Fibroblast of skin of right biceps (primary cell): ENCODE results near the gene PTRHD1.
A peak's percentile ranks its signal among the peaks of the same experiment; 100 is the strongest.
"Not testable (repeated sequence)": the region's sequence is repeated elsewhere in the genome, so short reads cannot be mapped to it uniquely, and the experiment has no call there.

Experiments
- DNase-seq: peaks from one replicate; pipeline ENCODE4 v3.0.0-alpha.2; 2013

The PTRHD1 gene

DNA sequence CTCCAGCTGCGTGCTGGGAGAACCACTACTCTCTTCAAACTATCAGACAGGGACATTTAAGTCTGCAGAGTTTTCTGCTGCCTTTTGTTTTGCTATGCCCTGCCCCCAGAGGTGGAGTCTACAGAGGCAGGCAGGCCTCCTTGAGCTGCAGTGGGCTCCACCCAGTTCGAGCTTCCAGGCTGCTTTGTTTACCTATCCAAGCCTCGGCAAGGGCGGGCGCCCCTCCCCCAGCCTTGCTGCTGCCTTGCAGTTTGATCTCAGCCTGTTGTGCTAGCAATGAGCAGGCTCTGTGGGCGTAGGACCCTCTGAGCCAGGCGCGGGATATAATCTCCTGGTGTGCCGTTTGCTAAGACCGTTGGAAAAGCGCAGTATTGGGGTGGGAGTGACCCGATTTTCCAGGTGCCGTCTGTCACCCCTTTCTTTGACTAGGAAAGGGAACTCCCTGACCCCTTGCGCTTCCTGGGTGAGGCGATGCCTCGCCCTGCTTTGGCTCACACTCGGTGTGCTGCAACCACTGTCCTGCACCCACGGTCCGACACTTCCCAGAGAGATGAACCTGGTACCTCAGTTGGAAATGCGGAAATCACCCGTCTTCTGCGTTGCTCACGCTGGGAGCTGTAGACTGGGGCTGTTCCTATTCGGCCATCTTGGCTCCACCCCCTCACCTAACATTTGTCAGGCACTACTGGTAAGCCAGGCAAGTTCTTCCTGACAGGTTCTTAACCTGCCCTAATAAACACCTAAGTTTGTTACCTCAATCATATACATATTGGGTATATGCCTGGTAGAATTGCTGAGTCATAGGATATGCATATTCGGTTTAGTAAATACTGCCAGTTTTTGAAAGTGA is 12.8 kb upstream of the PTRHD1 start:
- DNase-seq: not testable (repeated sequence)

DNA sequence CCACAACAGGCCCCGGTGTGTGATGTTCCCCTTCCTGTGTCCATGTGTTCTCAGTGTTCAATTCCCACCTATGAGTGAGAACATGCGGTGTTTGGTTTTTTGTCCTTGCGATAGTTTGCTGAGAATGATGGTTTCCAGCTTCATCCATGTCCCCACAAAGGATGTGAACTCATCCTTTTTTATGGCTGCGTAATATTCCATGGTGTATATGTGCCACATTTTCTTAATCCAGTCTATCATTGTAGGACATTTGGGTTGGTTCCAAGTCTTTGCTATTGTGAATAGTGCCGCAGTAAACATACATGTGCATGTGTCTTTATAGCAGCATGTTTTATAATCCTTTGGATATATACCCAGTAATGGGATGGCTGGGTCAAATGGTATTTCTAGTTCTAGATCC is 7.3 kb upstream of the PTRHD1 start:
- DNase-seq: not testable (repeated sequence)

DNA sequence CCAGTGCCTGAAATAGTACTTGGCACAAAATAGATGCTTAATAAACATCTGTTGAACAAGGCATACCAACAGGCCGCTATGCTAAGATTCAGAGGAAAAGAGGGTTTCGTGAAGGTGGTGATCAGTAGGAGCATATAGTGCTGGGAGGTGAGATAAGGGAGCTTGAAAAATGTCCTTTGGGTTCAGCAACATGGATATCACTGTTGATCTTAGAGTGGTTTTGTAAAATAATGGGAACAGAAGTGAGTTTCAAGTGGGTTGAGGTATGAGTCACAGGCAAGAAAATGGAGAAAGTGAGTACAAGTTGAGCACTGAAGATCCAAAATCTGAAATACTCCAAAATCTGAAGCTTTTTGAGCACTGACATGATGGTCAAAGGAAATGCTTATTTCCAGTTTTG is 4.5 kb upstream of the PTRHD1 start:
- DNase-seq: no peak

DNA sequence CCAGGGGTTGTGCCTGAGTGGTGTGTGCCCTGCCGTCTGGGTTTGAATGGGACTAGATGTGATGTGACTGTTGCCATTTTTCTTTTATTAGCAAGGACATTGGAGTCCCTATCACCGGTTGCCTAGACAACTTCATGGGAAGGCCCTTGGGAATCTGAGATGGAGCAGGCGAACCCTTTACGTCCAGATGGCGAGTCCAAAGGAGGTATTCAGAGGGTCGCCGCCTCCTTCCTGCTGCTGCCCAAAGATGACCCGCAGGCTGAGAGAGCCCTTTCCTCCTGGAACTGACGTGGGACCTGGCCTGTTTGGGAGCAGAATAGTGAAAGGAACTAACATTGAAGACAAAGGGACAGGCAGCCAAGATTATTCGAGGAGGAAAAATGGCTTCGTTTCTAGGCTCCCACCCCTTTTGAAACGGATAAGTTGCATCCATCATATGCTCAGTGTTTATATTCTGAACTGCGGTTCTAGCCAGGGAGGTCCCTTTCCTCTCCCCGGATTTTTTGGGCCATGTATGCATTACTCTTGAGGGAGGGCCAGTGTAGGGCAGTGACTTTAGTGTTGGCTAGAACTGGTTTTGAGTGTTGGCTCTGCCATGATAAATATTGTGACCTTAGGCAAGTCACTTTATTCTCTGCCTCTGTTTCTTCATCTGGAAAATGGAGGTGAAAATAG is 707 bp upstream of the PTRHD1 start:
- DNase-seq: peak; percentile 46

DNA sequence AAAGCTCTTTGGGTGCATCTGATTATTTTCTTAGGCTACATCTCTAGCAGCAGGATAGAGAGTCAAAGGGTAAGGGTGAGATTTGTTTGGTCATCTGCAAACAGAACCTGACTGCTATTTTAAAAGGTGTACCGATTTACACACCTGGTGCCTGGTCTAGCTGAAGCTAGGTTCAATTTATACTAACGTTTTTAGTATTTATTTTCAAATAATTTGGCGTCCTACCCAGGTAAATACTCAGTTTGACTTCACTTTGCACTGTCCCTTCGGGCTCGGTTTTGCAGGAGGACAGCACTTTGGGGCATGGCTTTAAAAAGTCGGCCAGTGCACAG is 683 bp downstream of the PTRHD1 start:
- DNase-seq: no peak

DNA sequence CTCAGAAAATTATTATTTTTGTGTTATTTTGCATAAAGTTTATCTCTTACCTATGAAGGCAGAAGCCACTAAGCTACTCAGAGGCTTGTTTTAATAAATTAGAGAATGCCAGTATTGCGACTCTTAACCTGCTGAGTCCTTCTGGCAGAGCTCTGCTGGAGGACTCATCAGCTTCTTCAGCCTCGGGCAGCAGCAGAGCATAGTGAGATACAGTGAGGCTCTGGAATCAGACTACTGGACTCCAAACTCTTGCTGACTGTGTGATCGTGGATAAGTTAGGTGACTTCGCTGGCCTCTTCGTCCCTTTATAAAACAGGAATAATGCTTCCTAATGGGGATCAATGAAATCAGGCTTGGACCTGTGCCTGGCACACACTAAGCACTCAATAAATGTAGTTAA is 1.7 kb downstream of the PTRHD1 start:
- no peak for DNase-seq

DNA sequence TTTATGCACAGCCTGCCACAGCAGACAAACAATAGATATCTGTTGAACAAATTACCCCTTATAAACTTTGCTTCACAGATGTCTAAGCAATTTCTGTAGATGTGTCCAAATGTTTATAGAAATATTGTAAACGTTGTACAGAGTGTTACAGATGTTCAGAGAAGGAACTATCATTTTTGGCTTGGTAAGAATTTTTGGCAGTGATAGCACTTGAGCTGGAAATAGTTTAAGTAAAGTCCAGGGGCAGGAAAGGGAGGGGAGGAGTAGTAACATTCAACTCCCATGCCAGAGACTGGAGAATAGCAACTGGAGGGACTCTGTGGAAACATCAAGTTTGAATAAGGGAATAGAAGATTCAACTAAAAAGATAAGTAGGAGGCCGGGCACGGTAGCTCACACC is 4.4 kb downstream of the PTRHD1 start:
- no peak for DNase-seq

DNA sequence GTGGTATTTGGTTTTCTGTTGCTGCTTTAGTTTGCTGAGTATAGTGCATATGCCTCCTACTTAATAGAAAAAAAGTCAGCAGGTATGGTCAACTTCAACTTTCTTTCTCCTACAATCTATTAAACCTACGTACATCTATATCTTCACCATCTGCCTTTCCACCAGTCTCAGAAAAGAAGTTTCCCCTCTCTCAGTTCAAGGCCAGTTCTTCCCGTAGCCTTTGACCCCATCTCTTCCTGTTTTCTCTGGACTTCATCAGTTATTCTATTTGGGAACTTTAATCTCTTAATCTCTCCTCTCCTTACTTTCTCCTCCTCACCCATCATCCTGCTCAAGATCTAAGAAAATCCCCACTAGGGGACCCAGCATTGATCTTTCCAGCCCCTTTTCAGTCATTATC is 5.7 kb downstream of the PTRHD1 start:
- no peak for DNase-seq

DNA sequence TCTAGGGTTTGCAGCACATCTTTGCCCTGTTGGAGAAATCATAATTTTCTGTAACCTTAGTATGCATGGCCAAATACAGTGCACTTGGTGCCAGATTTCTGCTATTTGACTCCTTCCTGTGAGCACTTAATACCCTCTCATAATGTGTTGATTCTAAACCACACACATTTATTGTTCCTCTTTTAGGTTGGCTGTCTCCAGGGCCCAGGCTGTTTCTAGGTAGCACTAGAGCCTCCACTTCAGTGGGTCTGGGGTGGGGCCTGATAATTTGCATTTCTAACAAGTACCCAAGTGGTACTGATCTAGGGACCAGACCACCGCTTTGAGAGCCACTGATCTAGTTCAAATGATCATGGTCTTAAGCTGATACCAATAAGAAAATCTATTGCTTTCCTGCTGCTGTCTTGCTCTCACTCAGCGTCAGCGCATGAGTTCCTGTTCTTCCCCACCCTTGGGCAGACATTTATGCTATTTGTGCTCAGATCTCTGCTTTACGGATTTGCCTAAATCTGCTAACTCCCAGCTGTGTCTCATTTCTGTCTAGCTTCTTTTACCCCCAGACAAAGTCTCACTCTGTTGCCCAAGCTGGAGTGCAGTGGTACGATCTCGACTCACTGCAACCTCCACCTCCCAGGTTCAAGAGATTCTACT is 7.4 kb downstream of the PTRHD1 start:
- no peak for DNase-seq

DNA sequence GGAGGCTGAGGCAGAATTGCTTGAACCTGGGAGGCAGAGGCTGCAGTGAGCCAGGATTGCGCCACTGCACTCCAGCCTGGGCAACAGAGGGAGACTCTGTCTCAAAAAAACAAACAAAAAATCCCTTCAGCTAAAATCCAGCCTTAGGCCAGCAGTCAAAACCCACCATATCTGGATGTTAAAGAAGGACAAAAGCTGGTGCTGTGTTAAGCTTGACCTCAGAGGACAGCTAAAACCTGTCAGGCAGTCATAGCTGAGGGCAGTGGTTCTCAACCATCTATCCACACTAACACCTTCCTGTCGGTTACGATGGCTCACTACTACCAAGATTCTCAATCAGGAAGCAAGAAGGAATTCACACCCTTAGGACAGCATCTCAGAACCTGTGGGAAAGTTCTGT is 9.6 kb downstream of the PTRHD1 start:
- DNase-seq: no peak

DNA sequence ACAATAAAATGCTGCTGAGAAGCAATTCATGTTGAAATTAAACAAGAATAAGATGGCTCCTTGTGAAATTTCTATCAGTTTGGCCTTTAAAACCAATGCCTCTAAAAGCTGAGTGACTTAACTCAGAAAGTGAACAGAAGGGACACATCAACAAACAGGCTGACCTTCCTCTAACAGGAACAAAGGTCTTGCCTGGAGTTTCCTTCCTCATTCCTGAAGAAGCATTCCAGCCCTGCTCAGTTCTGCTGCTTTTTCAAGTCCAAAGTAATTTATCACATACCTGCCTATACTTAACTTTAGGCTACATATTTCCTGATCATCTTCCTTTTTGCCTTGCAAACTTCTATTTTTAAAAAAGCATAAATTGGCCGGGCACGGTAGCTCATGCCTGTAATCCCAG is 14.1 kb downstream of the PTRHD1 start:
- no peak for DNase-seq

DNA sequence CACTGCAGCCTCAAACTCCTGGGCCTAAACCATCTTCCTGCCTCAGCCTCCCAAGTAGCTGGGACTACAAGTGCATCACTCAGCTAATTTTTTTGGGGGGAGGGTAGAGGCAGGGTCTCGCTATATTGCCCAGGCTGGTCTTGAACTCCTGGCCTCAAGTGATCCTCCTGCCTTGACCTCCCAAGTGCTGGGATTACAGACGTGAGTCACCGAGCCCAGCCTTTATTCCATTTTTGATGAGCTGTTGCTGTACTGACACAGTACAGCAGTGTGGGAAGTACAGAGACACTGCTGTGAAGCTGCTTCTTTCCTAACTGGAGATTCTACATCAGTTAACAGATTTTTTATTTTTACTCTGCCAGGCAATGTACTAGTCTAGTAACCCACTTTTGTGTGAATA is 18.8 kb downstream of the PTRHD1 start:
- DNase-seq: no peak

DNA sequence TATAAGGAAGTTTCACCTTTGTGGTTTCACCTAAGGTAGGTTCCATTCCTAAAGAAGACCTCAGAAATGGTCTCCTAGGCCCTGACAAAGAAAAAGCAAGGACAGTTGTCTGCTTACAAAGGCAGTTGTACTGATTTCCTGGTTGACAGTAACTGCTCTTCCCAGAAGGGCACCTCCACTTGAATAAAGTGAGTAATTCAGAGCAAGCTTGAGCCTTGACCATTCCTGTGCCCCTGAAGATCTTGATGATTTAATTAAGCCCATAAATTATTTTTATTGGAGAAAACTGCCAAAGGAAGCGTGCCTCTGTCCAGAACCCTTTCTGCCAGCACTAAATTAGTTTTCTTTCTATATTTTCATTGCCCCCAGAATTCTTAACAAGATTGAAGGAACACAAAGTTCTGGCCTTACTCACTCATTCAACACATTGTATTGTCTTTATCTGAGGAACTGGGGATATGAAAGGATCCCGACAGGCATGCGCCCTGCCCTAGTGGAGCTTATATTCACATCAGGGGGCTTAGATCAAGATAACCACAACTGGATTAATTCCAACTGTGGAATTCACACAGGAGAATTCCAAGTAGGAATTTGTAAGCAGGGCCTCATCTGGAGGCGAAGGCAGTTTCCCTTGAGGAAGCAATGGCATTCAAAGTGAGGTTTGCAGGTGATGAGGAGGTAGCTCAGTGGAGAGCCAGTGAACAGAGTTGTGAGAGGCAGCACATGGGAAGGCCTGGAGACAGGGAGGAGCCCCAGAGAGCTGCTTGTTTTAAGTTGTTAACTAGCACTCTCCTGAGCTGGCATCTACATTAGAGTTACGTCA is 21.2 kb downstream of the PTRHD1 start:
- DNase-seq: peak; percentile 31

DNA sequence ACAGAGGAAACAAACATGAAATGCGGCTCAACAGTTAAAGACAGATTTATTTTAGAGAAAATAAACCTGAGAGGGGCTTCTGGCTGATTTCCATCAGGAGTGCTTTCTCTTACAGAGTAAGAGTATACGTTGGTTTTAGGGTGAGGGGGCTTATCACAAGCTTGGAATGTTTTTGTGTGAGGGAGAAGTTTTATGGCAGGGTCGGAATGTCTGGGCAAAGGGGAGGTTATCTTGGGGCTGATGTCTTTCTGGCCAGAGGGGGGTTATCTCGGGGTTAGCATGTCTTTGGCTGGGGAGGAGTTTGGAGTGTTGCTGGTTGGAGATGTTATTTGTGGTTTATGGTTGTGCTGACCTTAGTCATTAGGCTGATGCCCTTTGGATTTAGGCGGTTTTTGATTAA is 22.1 kb downstream of the PTRHD1 start:
- no peak for DNase-seq

DNA sequence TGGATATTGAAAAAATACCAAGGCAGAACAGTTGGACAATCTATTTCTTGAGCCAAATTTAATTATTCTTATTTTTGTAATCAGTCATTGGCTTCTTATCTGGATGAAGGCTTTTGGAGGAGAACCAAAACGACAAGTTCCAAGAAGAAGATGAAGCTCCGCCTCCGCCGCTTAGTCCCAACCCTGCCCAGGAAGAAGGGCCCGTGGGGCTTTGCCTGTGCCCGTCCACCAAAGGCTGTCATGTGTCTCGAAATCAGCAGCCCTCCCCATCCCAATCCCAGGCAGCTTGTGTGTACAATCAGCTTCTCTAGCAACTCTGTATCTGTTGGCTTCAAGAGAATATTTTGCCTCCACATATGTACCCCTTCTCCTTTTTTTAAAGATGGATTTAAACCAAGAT is 24.6 kb downstream of the PTRHD1 start:
- no peak for DNase-seq

DNA sequence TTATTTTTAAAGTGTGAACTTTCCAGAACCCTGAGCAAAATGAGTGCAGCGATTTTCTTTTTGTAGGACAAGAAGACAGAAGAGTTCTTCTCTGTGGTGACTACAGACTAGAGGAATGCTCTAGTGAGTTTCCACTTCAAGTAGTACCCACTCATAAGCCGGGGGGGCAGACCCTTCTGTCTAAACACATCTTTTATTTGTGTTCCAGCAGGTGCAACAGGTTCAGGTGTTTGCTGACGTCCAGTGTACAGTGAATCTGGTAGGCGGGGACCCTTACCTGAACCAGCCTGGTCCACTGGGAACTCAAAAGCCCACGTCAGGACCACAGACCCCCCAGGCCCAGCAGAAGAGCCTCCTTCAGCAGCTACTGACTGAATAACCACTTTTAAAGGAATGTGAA is 25.2 kb downstream of the PTRHD1 start:
- no peak for DNase-seq

DNA sequence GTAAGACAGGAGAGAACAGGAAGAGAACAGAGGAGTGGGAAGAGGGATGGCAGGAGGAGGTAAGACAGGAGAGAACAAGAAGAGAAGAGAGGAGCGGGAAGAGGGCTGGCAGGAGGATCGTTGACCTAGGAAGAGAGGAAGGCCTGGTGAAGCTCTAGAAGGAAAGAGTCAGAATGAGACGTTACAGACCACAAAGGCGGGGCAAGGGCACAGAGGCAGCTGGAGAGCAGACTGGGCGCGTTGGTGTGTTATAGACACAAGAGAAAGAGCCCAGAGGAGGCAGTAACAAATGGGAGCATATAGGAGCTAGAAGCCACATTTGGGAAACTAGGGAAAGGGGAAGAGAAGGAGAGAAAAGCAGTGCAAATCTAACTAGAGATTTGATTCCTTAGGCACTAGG is 26.6 kb downstream of the PTRHD1 start:
- DNase-seq: no peak

DNA sequence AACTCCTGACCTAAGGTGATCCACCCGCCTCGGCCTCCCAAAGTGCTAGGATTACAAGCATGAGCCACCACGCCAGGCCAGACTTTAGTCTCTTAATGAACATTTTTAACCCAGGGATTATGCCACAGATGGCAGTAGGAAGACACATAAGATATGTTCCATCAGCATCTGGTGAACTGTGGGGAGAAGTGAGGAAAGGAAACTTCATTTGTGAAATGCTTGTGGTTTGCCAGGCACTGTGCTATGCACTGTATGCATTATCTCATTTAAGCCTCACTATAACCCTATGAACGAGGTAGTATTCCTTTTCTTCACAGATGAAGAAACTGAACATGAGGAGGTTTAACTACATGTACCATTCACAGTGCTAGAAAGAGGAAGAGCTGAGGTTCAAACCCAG is 29.3 kb downstream of the PTRHD1 start:
- no peak for DNase-seq

DNA sequence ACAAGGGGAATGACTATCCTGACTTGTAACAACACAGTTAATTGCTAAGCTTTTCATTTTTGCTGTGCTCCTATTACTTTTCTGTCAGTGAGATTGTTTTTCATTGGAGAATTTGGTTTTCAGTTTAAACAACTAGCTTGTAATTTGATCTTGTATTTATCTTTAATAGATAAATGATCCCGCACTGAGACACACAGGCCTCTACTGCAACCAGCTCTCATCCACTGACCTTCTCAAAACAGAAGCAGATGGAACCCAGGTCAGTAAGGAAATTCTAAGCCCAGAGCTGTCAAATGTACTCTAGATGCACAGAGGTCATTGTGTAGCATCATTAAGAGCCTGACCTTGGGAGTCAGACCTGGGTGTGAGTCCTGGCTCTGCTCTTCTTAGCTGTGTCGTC is 30.7 kb downstream of the PTRHD1 start:
- no peak for DNase-seq

DNA sequence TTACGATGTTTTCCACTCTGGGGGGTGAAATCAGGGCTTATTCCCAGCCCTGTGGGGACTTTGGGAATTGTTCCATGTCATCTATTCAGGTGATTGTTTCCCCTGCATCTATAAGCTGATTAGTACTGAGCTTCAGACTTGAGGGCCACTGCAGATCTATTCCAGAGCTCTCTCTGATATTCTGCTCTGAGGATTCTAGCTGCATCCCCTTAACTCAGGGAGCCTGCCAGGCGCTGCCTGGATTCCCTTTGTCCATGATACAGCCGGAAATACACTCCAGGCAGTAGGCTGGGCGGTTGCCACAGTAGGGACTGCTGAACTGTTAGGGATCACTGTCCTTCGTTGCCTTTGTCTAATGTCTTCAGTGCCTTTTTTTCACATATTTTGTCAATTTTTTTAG is 31.3 kb downstream of the PTRHD1 start:
- no peak for DNase-seq

DNA sequence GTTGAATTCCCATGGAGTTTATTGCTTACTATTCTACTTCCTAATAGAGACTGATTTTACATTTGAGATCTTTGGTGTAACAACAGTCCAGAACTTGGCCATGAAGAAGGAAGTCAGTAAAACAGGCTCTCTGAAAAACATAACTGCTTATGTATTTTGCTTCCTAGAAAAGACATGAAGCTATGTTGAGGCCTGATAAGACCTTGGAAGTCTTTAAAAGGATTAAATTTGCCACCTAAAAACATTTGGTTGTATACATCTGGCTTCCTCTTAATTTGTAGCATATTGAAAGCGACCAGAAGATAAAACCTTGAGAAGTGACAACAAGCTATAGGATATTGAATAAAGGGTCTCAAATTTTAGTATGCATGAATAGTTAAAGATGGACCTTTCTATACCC is 36.4 kb downstream of the PTRHD1 start:
- no peak for DNase-seq

DNA sequence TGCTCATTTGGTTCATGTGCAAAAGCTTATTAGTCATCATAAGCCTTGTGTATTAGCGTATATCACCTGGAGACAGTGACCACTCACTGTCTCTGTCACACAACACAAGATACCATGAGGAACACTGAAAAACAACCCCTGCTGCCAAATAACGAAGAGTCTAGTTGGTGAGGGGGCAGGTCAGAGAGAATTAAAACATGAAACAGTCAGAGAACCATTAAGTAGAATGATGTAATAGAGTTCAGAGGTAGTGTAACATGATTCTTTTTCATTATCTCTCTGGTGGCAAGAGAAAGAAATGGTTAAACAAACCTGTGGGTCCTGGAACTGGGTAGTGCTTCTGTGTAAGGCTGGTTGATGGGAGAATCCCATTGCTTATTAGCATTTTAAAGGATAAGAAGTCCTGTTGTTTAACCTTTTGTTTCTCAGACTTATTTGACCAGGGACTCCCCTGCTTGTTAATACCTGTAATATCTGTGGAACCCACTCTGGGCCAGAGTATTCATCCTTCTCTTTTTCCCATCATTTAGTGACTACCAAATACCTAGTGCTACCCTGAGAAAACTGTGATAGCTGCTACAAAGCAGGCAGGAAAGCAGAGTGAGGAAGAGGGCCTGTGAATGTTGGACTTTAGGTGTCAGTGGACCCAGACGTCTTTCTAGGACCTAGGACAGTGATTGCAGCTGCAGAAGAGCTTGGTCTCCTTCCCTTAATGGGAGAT is 38.0 kb downstream of the PTRHD1 start:
- no peak for DNase-seq
